Common myeloid progenitor, CD34-positive (primary cell): ENCODE measurements around the gene KIF17.

ENCODE experiments used
- CTCF ChIA-PET: fragments of 350-600 bp; sonication (Branson Sonifier 250); formaldehyde crosslinking; loops from one replicate; lab custom pipeline; 2021; ENCODE audit warnings: antibody characterized with exemption; lab: Charles Lee
- POLR2A ChIA-PET: fragments of 350-600 bp; sonication (Branson Sonifier 250); formaldehyde crosslinking; loops from one replicate; lab custom pipeline; 2021; ENCODE audit warnings: antibody characterized with exemption; lab: Charles Lee
- DNase-seq, 3 donors: peaks; one replicate each; pipeline versions ENCODE4 v3.0.0 to v3.0.0-alpha.2; 2013
- H3K27ac ChIP-seq, 2 experiments: 1 replicate in 1 of 2; 2 replicates in 1 of 2; pipeline ENCODE4 v1.7.0; 2013; ENCODE audit warnings: inconsistent platforms in 2 of 2, low read length in 2 of 2, mild to moderate bottlenecking in 2 of 2, low read depth in 1 of 2, moderate library complexity in 1 of 2; ENCODE audit not compliant: severe bottlenecking in 2 of 2, insufficient read depth in 1 of 2, poor library complexity in 1 of 2
- H3K27me3 ChIP-seq, 5 experiments: replicated peaks in 2 of 5; 1 replicate in 3 of 5; 2 replicates in 2 of 5; pipeline versions ENCODE4 v1.6.1 to v1.7.0; 2013; ENCODE audit warnings: low read length in 4 of 5, mild to moderate bottlenecking in 2 of 5, moderate library complexity in 2 of 5, inconsistent platforms in 1 of 5; ENCODE audit not compliant: insufficient read depth in 5 of 5, control insufficient read depth in 4 of 5
- H3K36me3 ChIP-seq, 4 experiments: 1 replicate in 2 of 4; 2 replicates in 2 of 4; pipeline versions ENCODE4 v1.6.1 to v1.7.0; 2013; ENCODE audit warnings: low read length in 3 of 4, control low read depth in 1 of 4, mild to moderate bottlenecking in 1 of 4; ENCODE audit not compliant: control insufficient read depth in 4 of 4, insufficient read depth in 4 of 4
- H3K4me1 ChIP-seq, 4 experiments: 1 replicate in 3 of 4; 2 replicates in 1 of 4; pipeline versions ENCODE4 v1.6.1 to v1.7.1; 2013; ENCODE audit warnings: low read length in 3 of 4, mild to moderate bottlenecking in 3 of 4, control low read depth in 1 of 4, inconsistent platforms in 1 of 4, moderate library complexity in 1 of 4; ENCODE audit not compliant: control insufficient read depth in 4 of 4, insufficient read depth in 4 of 4; ENCODE audit errors: control extremely low read depth in 1 of 4
- H3K4me3 ChIP-seq, 7 experiments: 1 replicate in 4 of 7; 2 replicates in 3 of 7; pipeline versions ENCODE4 v1.5.1 to v1.7.0; 2013; ENCODE audit warnings: mild to moderate bottlenecking in 7 of 7, low read length in 6 of 7, moderate library complexity in 6 of 7, inconsistent platforms in 2 of 7, low read depth in 2 of 7, control low read depth in 1 of 7; ENCODE audit not compliant: insufficient read depth in 4 of 7, control insufficient read depth in 1 of 7; ENCODE audit errors: extremely low read depth in 1 of 7
- H3K9me3 ChIP-seq, 5 experiments: 1 replicate in 4 of 5; 2 replicates in 1 of 5; pipeline versions ENCODE4 v1.6.1 to v1.7.1; 2013; ENCODE audit warnings: low read length in 4 of 5, mild to moderate bottlenecking in 2 of 5, inconsistent platforms in 1 of 5, low read depth in 1 of 5, moderate library complexity in 1 of 5; ENCODE audit not compliant: control insufficient read depth in 4 of 5, insufficient read depth in 2 of 5; ENCODE audit errors: control extremely low read depth in 1 of 5
- WGBS: methylation state at CpG from one replicate; pipeline ENCODE4 v1.1.5; 2013; ENCODE audit not compliant: insufficient coverage; 5-methylcytosine and 5-hydroxymethylcytosine counted together

The KIF17 gene

DNA sequence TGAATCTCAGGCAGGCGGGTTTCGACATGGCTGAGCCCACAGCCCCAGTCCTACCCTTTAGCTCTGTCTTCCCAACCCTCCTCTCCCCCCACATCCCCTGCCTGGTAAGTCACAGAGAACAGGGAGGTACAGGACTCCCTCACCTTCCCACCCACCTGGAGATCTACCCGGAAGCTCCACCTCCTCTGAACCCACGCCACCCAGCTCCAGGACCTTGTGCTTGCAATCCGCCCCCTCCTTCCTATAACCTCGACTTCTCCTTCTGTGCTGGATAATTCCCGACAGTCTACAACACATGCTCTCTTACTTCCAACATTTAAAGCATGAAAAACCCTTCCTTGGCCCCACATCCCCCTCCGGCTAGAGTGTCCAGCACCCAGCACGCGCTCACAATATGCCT is 22.3 kb downstream of the KIF17 start:
- peaks cover 0 to 14% (median 7%) of the 10 kb centered on the region in 4 experiments for H3K4me1 ChIP-seq

GRCh38 chr1:20693623-20694022 is 24.2 kb downstream of the KIF17 start:
- Histone ChIP-seq H3K4me1 (peaks cover 0 to 14% (median 7%) of the 10 kb centered on the region in 4 experiments), H3K9me3 (no peaks in the 10 kb centered on the region), H3K4me3 (no peak overlapping the region), H3K27ac (no peak overlapping the region), H3K36me3 (no peaks in the 10 kb centered on the region), H3K27me3 (no peaks in the 10 kb centered on the region)
- ChIA-PET CTCF (interaction anchor here (0.9 to 1.9 kb wide), 2 partner anchors 14 to 32 kb away, joined by 5 to 6 read pairs; no protein-coding TSS in a partner anchor), POLR2A (no interaction called here)
- WGBS: 93% methylated on average over 2 of the region's 2 CpGs
- DNase-seq: no peak

More for the DNA sequence above, 22.3 kb downstream of the KIF17 start:
- H3K27me3 ChIP-seq: no peaks in the 10 kb centered on the region
- no peak overlapping the region for H3K27ac ChIP-seq
- POLR2A ChIA-PET: no interaction called here
- no peak overlapping the region for H3K4me3 ChIP-seq
- H3K36me3 ChIP-seq: no peaks in the 10 kb centered on the region
- DNase-seq: no peak
- no peaks in the 10 kb centered on the region for H3K9me3 ChIP-seq
- 94% methylated on average over 6 of the region's 10 CpGs for WGBS
- CTCF ChIA-PET: interaction anchor here (0.8 to 3.8 kb wide), 7 partner anchors 9 to 120 kb away, joined by 3 to 18 read pairs (median 3); no protein-coding TSS in a partner anchor

- 93% methylated on average over 1 of the region's 1 CpG for WGBS
- CTCF ChIA-PET: interaction anchor here (0.8 kb wide), 1 partner anchor 25 kb away, joined by 3 read pairs; no protein-coding TSS in a partner anchor
- peaks cover 0 to 12% (median 4%) of the 10 kb centered on the region in 4 experiments for H3K4me1 ChIP-seq
- DNase-seq: no peak
- H3K27me3 ChIP-seq: no peaks in the 10 kb centered on the region
- POLR2A ChIA-PET: no interaction called here
- H3K4me3 ChIP-seq: no peak overlapping the region
- no peak overlapping the region for H3K27ac ChIP-seq
- H3K36me3 ChIP-seq: no peaks in the 10 kb centered on the region
- H3K9me3 ChIP-seq: no peaks in the 10 kb centered on the region
Observed at GRCh38 chr1:20691872-20692271, 25.9 kb downstream of the KIF17 start.

- no peaks in the 10 kb centered on the region for H3K27me3 ChIP-seq
- no peaks in the 10 kb centered on the region for H3K9me3 ChIP-seq
- DNase-seq: no peak
- no peaks in the 10 kb centered on the region for H3K4me1 ChIP-seq
- no peak overlapping the region for H3K4me3 ChIP-seq
- 97% methylated on average over 3 of the region's 3 CpGs for WGBS
- CTCF ChIA-PET: no interaction called here
- POLR2A ChIA-PET: no interaction called here
- no peak overlapping the region for H3K27ac ChIP-seq
- no peaks in the 10 kb centered on the region for H3K36me3 ChIP-seq
Observed at GRCh38 chr1:20689645-20690056, 28.2 kb downstream of the KIF17 start.

GRCh38 chr1:20686883-20687725 is 30.7 kb downstream of the KIF17 start:
- Histone ChIP-seq H3K27ac (no peak overlapping the region), H3K27me3 (no peaks in the 10 kb centered on the region), H3K4me1 (peaks cover 0 to 11% (median 8%) of the 10 kb centered on the region in 4 experiments), H3K4me3 (no peak overlapping the region), H3K36me3 (no peaks in the 10 kb centered on the region), H3K9me3 (no peaks in the 10 kb centered on the region)
- ChIA-PET POLR2A (no interaction called here), CTCF (interaction anchor here (0.7 kb wide), 1 partner anchor 9 kb away, joined by 3 read pairs; no protein-coding TSS in a partner anchor)
- WGBS: 96% methylated on average over 25 of the region's 26 CpGs
- no peak for DNase-seq

DNA sequence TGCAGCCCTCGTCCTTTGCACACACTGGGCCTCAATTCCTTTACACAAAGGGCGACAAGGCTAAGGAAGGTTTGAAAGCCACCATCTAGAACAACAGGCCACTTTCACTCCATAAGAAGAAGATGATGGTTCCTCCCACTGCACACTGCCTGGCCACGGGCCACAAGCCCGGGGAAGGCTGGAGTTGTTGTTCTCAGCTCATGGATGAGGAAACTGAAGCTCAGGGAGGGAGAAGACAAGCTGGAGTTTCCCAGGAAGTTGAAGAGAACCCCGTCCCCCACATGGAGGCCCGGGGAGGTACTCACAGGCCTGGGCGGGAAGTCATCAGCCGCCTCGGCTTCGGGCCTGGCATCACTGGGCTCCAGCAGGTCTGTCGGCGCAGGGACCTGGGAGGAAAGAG is 32.1 kb downstream of the KIF17 start:
- ChIA-PET CTCF (interaction anchor here (0.7 to 1.7 kb wide), 3 partner anchors 8 to 54 kb away, joined by 3 to 5 read pairs (median 4); no protein-coding TSS in a partner anchor), POLR2A (no interaction called here)
- Histone ChIP-seq H3K4me3 (no peak overlapping the region), H3K27ac (no peak overlapping the region), H3K27me3 (no peaks in the 10 kb centered on the region), H3K36me3 (no peaks in the 10 kb centered on the region), H3K4me1 (peaks cover 0 to 12% (median 9%) of the 10 kb centered on the region in 4 experiments), H3K9me3 (no peaks in the 10 kb centered on the region)
- no peak for DNase-seq
- WGBS: 98% methylated on average over 4 of the region's 12 CpGs

DNA sequence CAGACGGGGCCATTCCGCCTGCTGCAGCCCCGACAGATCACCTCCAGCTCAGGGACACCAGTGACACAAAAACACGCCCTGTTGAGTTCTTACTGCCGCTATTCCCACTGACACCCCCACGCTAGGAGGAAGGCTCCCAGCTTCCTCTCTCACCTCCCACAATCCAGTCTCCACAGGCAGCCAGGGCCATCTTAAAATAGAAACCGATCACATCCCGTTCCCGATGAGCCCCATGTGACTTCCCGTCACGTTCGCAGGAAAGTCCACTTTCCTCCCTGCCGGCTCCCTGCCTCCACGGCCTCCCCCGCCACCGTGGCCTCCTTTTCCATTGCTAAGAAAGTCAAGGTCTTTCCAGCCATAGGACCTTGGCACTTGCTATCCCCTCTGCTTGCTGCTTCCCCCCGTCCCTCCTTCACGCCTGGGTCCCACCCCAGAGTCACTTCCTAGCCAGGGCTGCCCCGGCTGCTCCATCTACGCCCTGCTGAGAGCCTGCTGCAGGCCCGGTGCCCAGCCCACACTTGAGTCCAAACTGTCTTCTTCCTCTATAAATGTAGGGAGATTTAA is 32.6 kb downstream of the KIF17 start:
- no peak for DNase-seq
- WGBS: 92% methylated on average over 12 of the region's 21 CpGs
- ChIA-PET CTCF (interaction anchor here (1.3 to 1.7 kb wide), 3 partner anchors 8 to 12 kb away, joined by 4 to 5 read pairs (median 4); no protein-coding TSS in a partner anchor), POLR2A (no interaction called here)
- H3K36me3 ChIP-seq: no peaks in the 10 kb centered on the region
- H3K4me1 ChIP-seq: peaks cover 0 to 12% (median 9%) of the 10 kb centered on the region in 4 experiments
- no peak overlapping the region for H3K4me3 ChIP-seq
- no peaks in the 10 kb centered on the region for H3K9me3 ChIP-seq
- no peaks in the 10 kb centered on the region for H3K27me3 ChIP-seq
- H3K27ac ChIP-seq: no peak overlapping the region
